ENCODE results near the gene KIT. TPM values are rescaled to one million over a fixed set of nuclear protein-coding genes. Genes with fewer than 3 reads are reported as not detected.

KIT gene
- total and polyA plus RNA-seq, 10 of the 15 experiments (the other 5 are each of a cell fraction or from before 2014, with no cell fraction given): 0.01 to 0.03 TPM; not detected in 8

GRCh38 chr4:54620773-54621172 lies 37.0 kb upstream of the KIT start:
- Histone ChIP-seq H3K36me3 (ENCODE audit: control insufficient read depth in 2 of 2, insufficient read depth in 2 of 2, low read length in 1 of 2) (no peaks in the 10 kb centered on the region), H4K20me1 (ENCODE audit: control insufficient read depth, insufficient read depth) (no peaks in the 10 kb centered on the region), H3K9ac (ENCODE audit: control insufficient read depth, insufficient read depth, low read length) (no peak overlapping the region), H3K27ac (ENCODE audit: control insufficient read depth, insufficient read depth) (no peak overlapping the region), H3K4me2 (ENCODE audit: control insufficient read depth, insufficient read depth) (no peak overlapping the region), H3K9me3 (replicated peaks; ENCODE audit: control insufficient read depth, insufficient read depth, low read length) (no peaks in the 10 kb centered on the region), H3K4me1 (ENCODE audit: control insufficient read depth, insufficient read depth, low read length) (no peaks in the 10 kb centered on the region), H2AFZ (ENCODE audit: control insufficient read depth, low read depth, low read length) (no peak overlapping the region), H3K27me3 (replicated peaks in 1 of 2; ENCODE audit: control insufficient read depth in 2 of 2, insufficient read depth in 2 of 2, low read length in 1 of 2) (no peaks in the 10 kb centered on the region; a peak in 1 of 4 replicates), H3K79me2 (ENCODE audit: control insufficient read depth, insufficient read depth, low read length) (no peaks in the 10 kb centered on the region), H3K4me3 (no peak overlapping the region)
- intact Hi-C loops (cut with micrococcal nuclease; ENCODE audit: unreplicated experiment) (no loop called here), in situ Hi-C loops (cut with MboI) (no loop called here)
- no TSS peak for BruUV-seq (replicated peaks)
- no peak for TF ChIP-seq WRNIP1 (IDR thresholded peaks at IDR 0.05; ENCODE audit: borderline replicate concordance, low read depth, low read length)
- TF ChIP-seq ZZZ3 (IDR thresholded peaks at IDR 0.05; ENCODE audit: control insufficient read depth, insufficient read length, low read depth): no peak
- no peak for TF ChIP-seq SP1 (IDR thresholded peaks at IDR 0.05; ENCODE audit: low read depth, low read length)
- TF ChIP-seq PAX8 (IDR thresholded peaks at IDR 0.05): no peak
- TF ChIP-seq, protein P1, sequence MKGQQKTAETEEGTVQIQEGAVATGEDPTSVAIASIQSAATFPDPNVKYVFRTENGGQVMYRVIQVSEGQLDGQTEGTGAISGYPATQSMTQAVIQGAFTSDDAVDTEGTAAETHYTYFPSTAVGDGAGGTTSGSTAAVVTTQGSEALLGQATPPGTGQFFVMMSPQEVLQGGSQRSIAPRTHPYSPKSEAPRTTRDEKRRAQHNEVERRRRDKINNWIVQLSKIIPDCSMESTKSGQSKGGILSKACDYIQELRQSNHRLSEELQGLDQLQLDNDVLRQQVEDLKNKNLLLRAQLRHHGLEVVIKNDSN (IDR thresholded peaks at IDR 0.05; ENCODE audit: borderline replicate concordance, extremely low read length, insufficient read depth, low read depth, low read length): no peak
- no peak for TF ChIP-seq SREBF2 (IDR thresholded peaks at IDR 0.05; ENCODE audit: low read length)
- TF ChIP-seq TBL1XR1 (IDR thresholded peaks at IDR 0.05; ENCODE audit: low read depth, low read length): no peak
- no peak for TF ChIP-seq SRF (IDR thresholded peaks at IDR 0.05; ENCODE audit: low read depth in 2 of 2, low read length in 2 of 2)
- TF ChIP-seq YBX1 (IDR thresholded peaks at IDR 0.05): no peak
- TF ChIP-seq, protein P2, sequence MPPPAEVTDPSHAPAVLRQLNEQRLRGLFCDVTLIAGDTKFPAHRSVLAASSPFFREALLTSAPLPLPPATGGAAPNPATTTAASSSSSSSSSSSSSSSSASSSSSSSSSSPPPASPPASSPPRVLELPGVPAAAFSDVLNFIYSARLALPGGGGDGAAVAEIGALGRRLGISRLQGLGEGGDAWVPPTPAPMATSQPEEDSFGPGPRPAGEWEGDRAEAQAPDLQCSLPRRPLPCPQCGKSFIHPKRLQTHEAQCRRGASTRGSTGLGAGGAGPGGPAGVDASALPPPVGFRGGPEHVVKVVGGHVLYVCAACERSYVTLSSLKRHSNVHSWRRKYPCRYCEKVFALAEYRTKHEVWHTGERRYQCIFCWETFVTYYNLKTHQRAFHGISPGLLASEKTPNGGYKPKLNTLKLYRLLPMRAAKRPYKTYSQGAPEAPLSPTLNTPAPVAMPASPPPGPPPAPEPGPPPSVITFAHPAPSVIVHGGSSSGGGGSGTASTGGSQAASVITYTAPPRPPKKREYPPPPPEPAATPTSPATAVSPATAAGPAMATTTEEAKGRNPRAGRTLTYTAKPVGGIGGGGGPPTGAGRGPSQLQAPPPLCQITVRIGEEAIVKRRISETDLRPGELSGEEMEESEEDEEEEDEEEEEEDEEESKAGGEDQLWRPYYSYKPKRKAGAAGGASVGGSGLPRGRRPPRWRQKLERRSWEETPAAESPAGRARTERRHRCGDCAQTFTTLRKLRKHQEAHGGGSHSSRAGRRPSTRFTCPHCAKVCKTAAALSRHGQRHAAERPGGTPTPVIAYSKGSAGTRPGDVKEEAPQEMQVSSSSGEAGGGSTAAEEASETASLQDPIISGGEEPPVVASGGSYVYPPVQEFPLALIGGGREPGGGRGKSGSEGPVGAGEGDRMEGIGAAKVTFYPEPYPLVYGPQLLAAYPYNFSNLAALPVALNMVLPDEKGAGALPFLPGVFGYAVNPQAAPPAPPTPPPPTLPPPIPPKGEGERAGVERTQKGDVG (CRISPR knock-in tag; IDR thresholded peaks at IDR 0.05): no peak
- TF ChIP-seq YY1 (IDR thresholded peaks at IDR 0.05; ENCODE audit: low read depth, low read length): no peak
- no peak for TF ChIP-seq ZNF207 (IDR thresholded peaks at IDR 0.05; ENCODE audit: borderline replicate concordance)
- TF ChIP-seq, protein P3, sequence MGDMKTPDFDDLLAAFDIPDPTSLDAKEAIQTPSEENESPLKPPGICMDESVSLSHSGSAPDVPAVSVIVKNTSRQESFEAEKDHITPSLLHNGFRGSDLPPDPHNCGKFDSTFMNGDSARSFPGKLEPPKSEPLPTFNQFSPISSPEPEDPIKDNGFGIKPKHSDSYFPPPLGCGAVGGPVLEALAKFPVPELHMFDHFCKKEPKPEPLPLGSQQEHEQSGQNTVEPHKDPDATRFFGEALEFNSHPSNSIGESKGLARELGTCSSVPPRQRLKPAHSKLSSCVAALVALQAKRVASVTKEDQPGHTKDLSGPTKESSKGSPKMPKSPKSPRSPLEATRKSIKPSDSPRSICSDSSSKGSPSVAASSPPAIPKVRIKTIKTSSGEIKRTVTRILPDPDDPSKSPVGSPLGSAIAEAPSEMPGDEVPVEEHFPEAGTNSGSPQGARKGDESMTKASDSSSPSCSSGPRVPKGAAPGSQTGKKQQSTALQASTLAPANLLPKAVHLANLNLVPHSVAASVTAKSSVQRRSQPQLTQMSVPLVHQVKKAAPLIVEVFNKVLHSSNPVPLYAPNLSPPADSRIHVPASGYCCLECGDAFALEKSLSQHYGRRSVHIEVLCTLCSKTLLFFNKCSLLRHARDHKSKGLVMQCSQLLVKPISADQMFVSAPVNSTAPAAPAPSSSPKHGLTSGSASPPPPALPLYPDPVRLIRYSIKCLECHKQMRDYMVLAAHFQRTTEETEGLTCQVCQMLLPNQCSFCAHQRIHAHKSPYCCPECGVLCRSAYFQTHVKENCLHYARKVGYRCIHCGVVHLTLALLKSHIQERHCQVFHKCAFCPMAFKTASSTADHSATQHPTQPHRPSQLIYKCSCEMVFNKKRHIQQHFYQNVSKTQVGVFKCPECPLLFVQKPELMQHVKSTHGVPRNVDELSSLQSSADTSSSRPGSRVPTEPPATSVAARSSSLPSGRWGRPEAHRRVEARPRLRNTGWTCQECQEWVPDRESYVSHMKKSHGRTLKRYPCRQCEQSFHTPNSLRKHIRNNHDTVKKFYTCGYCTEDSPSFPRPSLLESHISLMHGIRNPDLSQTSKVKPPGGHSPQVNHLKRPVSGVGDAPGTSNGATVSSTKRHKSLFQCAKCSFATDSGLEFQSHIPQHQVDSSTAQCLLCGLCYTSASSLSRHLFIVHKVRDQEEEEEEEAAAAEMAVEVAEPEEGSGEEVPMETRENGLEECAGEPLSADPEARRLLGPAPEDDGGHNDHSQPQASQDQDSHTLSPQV (IDR thresholded peaks at IDR 0.05): no peak
- CTCF ChIA-PET: no interaction called here
- POLR2A ChIA-PET: no interaction called here
- 47% methylated on average over 3 of the region's 3 CpGs for WGBS (ENCODE audit: insufficient coverage, insufficient replicate concordance, low lambda C conversion rate, missing lambda C conversion rate)
- FAIRE-seq (no peak), DNase-seq (ENCODE audit: low read depth, low spot score) (no peak), ATAC-seq (no peak)
- RAD21 ChIA-PET (ENCODE audit: unreplicated experiment): no interaction called here
- SMC1A ChIA-PET (ENCODE audit: uncharacterized antibody, unreplicated experiment): no interaction called here

Measured in GM12878 (cell line).